COR-L47 (cell line): Measurements from ENCODE around the gene TRIM39.

Experiments used
- DNase-seq: peaks from one replicate; lab custom pipeline; 2025; lab: John Stamatoyannopoulos, UW

Gene TRIM39

GRCh38 chr6:30327232-30327746, 562 bp downstream of the TRIM39 start:
- no peak for DNase-seq

DNA sequence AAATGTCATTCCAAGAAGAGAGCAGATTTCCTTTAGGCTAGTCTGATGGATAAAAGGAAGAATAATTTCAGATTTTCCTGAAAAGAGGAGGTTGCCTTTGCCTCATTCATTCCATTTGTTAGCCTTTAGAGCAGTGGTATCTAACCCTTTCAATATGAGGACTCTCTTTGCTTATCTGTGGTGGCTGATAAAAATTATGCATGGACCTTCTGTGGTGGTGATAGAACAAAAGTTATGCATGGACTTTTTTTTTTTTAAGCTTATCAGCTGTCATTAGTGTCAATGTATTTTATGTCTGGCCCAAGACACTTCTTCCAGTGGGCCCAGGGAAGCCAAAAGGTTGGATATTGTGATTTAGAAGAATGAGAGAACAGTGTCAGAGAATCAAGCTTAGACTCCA, 1.7 kb downstream of the TRIM39 start:
- no peak for DNase-seq

- DNase-seq: no peak
Observed at GRCh38 chr6:30329331-30329730, 2.6 kb downstream of the TRIM39 start.

GRCh38 chr6:30331981-30332380, 5.3 kb downstream of the TRIM39 start:
- no peak for DNase-seq

- no peak for DNase-seq
Observed at GRCh38 chr6:30334075-30334783, 7.5 kb downstream of the TRIM39 start.

DNA sequence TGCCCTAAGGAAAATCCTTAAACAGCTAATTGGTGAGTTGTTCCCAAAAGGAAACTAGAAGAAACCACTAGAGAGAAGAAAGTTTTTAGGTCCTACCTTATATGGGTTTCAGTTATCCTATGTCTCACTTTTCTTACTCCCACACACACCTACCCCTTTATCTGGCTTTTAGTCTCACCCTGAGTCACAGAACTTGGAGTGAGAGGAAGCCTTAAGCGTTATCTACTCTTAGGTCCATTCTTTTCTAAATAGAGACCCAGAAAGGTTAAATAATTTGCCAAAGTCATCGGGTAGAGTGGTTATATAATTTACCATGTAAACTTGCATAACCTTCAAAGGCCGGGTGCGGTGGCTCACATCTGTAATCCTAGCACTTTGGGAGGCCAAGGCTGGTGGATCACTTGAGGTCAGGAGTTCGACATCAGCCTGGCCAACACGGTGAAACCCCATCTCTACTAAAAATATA, 13.9 kb downstream of the TRIM39 start:
- DNase-seq: no peak

DNA sequence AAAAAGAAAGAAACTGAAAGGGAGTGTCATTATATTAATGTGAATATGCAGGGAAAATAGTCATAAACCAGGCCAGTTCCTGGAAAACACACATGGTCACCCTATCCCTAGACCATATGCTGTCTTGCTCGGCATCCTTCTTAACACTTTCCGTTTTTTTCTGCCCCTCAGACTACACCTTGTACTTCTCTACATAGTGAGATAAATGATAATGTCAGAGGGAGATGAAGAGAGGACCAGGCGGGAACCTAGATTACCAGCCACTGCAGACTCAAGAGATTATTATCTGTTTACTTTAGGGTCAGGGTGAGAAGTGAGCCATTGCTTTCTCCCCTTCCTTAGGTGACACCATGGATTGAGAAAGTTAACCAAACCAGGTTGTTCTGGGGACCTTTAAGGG, 14.5 kb downstream of the TRIM39 start:
- DNase-seq: no peak

GRCh38 chr6:30341728-30342127, 15.0 kb downstream of the TRIM39 start:
- DNase-seq: no peak

DNA sequence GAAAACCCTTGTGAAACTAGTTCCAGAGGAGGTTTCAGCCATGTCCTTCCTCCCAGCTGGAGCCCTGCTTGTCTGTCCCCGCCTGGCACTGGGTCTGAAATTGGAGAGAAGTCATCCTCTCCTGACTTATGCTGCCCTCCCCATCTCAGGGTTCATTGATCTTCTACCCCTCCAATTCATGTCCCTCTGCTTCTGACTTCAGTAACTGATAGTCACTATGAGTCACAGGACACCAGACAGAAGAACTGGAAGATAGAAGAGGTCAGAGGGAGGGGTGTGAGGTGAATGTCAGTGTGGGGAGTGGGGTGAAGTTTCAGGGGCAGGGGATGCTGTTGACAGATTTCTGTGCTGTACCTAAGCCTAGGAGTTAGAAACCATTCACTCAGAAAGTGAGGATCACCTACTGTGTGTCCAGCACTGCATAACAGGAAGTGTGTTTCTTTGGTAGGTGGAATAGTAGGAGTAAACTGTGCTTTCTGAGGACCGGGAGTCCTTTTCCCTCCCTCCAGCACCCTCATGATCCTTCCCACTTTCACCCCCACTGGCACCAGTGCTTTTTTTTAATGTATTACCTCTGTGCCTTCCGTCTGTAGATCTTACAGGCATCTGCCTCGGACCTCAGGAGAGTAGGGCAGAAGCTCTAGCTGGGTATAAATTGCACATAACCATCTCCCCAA, 17.6 kb downstream of the TRIM39 start:
- DNase-seq: no peak

DNA sequence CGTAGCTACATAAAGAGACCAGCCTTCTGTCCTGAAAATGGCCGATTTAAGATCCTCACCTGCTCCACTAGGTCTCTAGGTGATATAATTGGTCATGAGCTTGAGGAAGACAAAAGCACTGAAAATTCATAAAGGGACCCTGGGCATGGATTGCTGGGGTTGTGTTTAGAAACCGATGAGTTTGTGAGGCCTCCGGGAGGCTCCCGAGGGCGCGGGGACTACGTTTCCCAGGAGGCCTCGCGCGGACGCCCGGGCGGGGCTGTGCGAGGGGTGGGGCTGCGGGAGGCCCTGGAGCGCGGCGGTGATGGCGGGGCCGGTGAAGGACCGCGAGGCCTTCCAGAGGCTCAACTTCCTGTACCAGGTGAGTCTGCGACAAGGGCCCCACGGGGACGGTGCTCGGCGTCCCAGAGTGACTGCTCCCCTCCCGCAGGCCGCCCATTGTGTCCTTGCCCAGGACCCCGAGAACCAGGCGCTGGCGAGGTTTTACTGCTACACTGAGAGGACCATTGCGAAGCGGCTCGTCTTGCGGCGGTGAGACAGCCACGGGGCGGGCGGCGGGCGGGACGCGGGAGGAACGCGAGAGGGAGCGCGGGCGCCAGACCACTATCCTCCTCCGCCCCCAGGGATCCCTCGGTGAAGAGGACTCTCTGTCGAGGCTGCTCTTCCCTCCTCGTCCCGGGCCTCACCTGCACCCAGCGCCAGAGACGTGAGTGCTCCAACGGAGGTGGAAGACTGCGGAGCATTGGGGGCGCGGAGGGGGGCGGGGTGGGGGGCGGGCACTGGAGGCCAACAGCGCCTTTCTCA, 18.3 kb downstream of the TRIM39 start, which contains the start of gene RPP21:
TSS of gene RPP21 (plus strand) at position 289 of the 804 bp plus-strand sequence. CDS start at position 305, 16 bp downstream.
- DNase-seq: peak; percentile 68

GRCh38 chr6:30345852-30346251, 19.1 kb downstream of the TRIM39 start:
- DNase-seq: no peak

DNA sequence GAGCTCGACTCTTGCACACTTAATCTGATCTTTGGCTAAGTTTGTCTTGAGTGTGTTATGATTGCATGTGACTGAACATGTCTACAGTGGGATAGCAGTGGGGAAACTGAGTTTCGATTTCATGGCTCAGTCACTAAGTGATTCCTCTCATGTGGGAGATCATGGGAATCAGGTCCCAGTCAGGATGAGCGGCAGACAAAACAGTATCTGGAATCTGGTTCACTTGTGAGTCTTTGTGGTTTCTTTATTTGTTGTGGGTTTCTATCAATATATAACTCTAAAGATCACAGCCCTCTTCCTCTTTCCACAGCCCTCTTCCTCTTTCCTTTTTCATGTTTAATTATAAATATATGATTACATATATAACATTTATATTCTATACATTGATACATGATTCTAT, 22.2 kb downstream of the TRIM39 start:
- DNase-seq: no peak

GRCh38 chr6:30349421-30350177, 22.9 kb downstream of the TRIM39 start:
- no peak for DNase-seq

DNA sequence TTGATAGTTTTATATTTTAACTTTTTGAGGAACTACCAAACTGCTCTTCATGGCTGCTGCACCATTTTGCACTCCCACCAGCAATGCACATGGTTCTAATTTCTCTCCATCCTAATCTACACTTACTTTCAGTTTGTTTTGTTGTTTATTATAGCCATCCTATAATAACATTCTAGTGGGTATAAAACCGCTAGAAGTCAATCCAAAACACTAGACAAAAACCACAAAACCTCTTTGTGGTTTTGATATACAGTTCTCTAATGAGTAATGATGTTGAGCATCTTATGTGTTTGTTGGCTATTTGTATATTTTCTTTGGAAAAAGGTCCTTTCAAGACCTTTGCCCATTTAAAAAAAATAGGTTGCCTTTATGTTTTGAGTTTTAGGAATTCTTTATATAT, 23.8 kb downstream of the TRIM39 start:
- no peak for DNase-seq

GRCh38 chr6:30352550-30352949, 25.8 kb downstream of the TRIM39 start:
- DNase-seq: no peak

DNA sequence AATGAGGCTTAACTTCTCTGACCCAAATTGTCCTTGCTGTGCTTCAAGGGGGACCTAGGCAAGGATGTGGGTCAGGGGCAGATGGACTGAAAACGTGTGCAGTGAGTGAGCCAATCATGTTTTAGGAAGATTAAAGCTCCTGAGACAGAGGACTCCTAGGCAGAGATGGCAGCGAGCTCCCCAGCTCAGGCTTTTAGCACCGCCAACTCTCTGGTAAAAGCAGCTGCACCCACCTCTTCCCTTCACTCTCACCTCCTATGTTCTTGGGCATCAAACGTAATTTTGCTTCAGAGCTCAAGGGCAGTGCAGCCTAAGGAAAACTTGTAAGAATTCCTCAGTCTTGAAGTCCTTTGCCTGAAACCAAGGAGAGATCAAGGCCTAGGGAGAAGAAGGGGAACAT, 28.6 kb downstream of the TRIM39 start:
- DNase-seq: no peak

DNA sequence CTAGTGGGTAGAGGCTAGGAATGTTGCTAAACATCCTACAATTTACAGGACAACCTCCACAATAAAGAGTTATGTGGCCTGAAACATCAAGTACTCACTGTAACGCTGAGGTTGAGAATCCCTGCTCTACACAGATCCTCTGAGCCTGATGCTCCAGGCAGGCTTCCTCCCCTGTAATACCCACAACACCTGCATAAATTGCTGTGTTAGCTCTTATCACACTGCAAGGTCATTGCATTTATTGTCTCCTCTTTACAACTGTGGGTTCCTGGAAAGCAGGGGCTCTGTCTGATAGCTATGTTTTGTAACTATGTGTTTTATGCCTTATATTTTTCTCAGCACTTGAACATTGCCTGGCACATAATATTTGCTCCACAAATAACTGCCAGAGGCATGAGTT, 29.8 kb downstream of the TRIM39 start:
- no peak for DNase-seq

DNA sequence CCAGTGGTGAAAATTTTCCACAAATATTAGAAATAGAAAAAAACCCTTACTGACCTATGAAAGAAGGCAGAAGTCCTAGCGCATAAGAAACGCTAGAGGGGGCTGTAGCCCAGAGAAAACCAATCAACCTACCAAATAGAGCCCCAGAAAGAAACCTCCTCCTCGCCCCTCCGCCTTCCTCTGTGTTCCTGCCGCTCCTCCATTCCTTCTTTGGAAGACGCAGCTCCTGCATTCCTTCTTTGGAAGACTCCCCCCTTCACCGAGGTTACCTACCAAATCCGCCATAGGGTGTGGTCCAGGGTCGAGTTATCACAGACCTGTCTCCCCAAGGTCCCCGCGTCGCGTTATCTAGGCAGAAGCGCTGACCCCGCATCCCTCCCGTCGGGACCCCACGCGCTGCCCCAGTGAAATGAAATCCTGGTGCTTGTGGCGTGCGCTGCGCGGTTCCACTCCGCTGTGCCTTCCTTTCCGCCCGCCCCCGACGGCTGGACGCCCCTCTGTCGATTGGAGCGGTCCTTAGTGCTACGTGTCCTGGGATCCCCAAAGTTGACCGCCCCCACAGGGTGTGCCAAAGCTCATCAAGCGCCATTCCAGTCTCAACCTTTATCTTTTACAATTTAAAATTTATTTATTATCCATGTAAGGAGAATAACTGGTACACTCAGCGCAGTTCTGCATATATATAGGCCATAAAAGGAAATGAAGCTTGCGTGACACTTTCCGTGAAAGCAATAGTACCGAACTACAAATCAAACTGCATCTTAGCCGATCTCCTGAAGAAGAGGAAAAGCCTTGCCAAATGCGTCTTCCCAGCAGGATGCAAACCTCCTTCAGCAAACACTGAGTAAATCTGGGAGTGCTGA, 31.2 kb downstream of the TRIM39 start:
- DNase-seq: peak; percentile 58

- no peak for DNase-seq
Observed at GRCh38 chr6:30359276-30359675, 32.5 kb downstream of the TRIM39 start.

- no peak for DNase-seq
Observed at GRCh38 chr6:30360139-30360538, 33.4 kb downstream of the TRIM39 start.

GRCh38 chr6:30361661-30362060, 34.9 kb downstream of the TRIM39 start:
- no peak for DNase-seq
